ENCODE measurements around the gene DDX1. TPM values are rescaled to one million over a fixed set of nuclear protein-coding genes. Genes with fewer than 3 reads are reported as not detected.

DDX1 gene
- total and polyA plus RNA-seq, 9 of the 15 experiments (the other 6 are each of a cell fraction or from before 2014, with no cell fraction given), result 116 to 277 (median 232) TPM

GRCh38 chr2:15557887-15558311 is 33.8 kb upstream of the DDX1 start (continued):
- TF ChIP-seq CXXC5 (CRISPR knock-in tag; IDR thresholded peaks at IDR 0.05) (peak; percentile 71), HMG20A (CRISPR knock-in tag; conservative IDR thresholded peaks at IDR 0.05) (no peak), ZNF449 (CRISPR knock-in tag; IDR thresholded peaks at IDR 0.05) (no peak), HDAC6 (IDR thresholded peaks at IDR 0.05; ENCODE audit: low read depth, low read length) (no peak), TEAD2 (tag; IDR thresholded peaks at IDR 0.05) (no peak), OTX1 (CRISPR knock-in tag; IDR thresholded peaks at IDR 0.05) (no peak), CBX1 (IDR thresholded peaks at IDR 0.05; ENCODE audit: low read depth) (no peak), ELK1 (CRISPR knock-in tag; IDR thresholded peaks at IDR 0.05) (no peak), CSDE1 (IDR thresholded peaks at IDR 0.05) (no peak), ZBTB26 (CRISPR knock-in tag; IDR thresholded peaks at IDR 0.05) (no peak), HCFC1 (IDR thresholded peaks at IDR 0.05; ENCODE audit: low read depth, low read length) (no peak), ATF6 (CRISPR knock-in tag; IDR thresholded peaks at IDR 0.05) (no peak), L3MBTL2 (IDR thresholded peaks at IDR 0.05) (no peak; the same call in 1 of the 2 replicates), KDM1A (IDR thresholded peaks at IDR 0.05) (peak; percentile 50 to 65; a peak in 2 of 4 replicates), RBFOX2 (IDR thresholded peaks at IDR 0.05; ENCODE audit: low read depth, low read length) (no peak), TCF7 (IDR thresholded peaks at IDR 0.05; ENCODE audit: borderline replicate concordance) (no peak), MCM5 (IDR thresholded peaks at IDR 0.05; ENCODE audit: low read depth) (no peak), CCAR2 (IDR thresholded peaks at IDR 0.05; ENCODE audit: low read depth, low read length) (no peak), GABPB2 (CRISPR knock-in tag; conservative IDR thresholded peaks at IDR 0.05) (no peak), KDM4B (IDR thresholded peaks at IDR 0.05; ENCODE audit: borderline replicate concordance in 2 of 2, low read depth in 1 of 2) (no peak), LARP7 (IDR thresholded peaks at IDR 0.05) (no peak), CTCFL (IDR thresholded peaks at IDR 0.05; ENCODE audit: borderline replicate concordance, insufficient read depth, low read depth, low read length, poor library complexity, severe bottlenecking) (no peak)

Measured in K562 (cell line).